Adrenal gland (tissue), 5 donors: ENCODE data around the gene RHBDL1.

ENCODE experiments used
- CTCF ChIP-seq, 6 experiments: fragments of 450-650 bp in 4 of 6; fragments of 200-600 bp in 2 of 6; sonication (generic) in 1 of 6; IDR thresholded peaks; 1 replicate in 5 of 6; 2 replicates in 1 of 6; pipeline versions ENCODE4 v1.5.1 to v1.8.0; 2016 to 2021; ENCODE audit warnings: antibody characterized with exemption in 6 of 6, mild to moderate bottlenecking in 2 of 6, moderate library complexity in 1 of 6
- POLR2A ChIP-seq, 2 donors: fragments of 450-650 bp; IDR thresholded peaks; one replicate each; pipeline ENCODE4 v1.6.1; 2017; ENCODE audit warnings: antibody characterized with exemption in 2 of 2, mild to moderate bottlenecking in 2 of 2, moderate library complexity in 1 of 2
- donor health status: DM: no; HTN: no; CAD: no.

GRCh38 chr16:682493-683395 is 7.3 kb downstream of the RHBDL1 start:
- peak in 1 of 6 experiments; percentile 3 for TF ChIP-seq CTCF (IDR thresholded peaks at IDR 0.05)
- peak in 1 of 2 donors; percentile 6 for TF ChIP-seq POLR2A (IDR thresholded peaks at IDR 0.05)
